Subcutaneous abdominal adipose tissue (tissue), 5 donors: ENCODE results near the gene MRPS12.

Source experiments
- H3K27ac ChIP-seq: one replicate; pipeline ENCODE4 v1.7.0; 2013; ENCODE audit warnings: low read depth, mild to moderate bottlenecking, inconsistent platforms, low read length, moderate library complexity
- H3K27me3 ChIP-seq, 5 donors: one replicate each; pipeline ENCODE4 v1.7.0; 2013; ENCODE audit warnings: low read length in 5 of 5, inconsistent platforms in 1 of 5; ENCODE audit not compliant: control insufficient read depth in 5 of 5, insufficient read depth in 4 of 5
- H3K36me3 ChIP-seq, 5 donors: one replicate each; pipeline ENCODE4 v1.7.0; 2013; ENCODE audit warnings: low read length in 5 of 5; ENCODE audit not compliant: control insufficient read depth in 5 of 5, insufficient read depth in 5 of 5
- H3K4me1 ChIP-seq, 5 donors: one replicate each; pipeline ENCODE4 v1.7.0; 2013; ENCODE audit warnings: low read length in 5 of 5, mild to moderate bottlenecking in 3 of 5, moderate library complexity in 1 of 5; ENCODE audit not compliant: control insufficient read depth in 5 of 5, insufficient read depth in 5 of 5
- H3K4me3 ChIP-seq, 5 donors: one replicate each; pipeline ENCODE4 v1.7.0; 2013; ENCODE audit warnings: low read length in 5 of 5, low read depth in 1 of 5
- H3K9ac ChIP-seq, 5 donors: one replicate each; pipeline ENCODE4 v1.7.0; 2013; ENCODE audit warnings: low read length in 5 of 5, mild to moderate bottlenecking in 4 of 5, moderate library complexity in 3 of 5
- H3K9me3 ChIP-seq, 5 donors: one replicate each; pipeline ENCODE4 v1.7.0; 2013; ENCODE audit warnings: low read length in 5 of 5; ENCODE audit not compliant: control insufficient read depth in 5 of 5
- donor health status: healthy.
- donor health status: healthy.
- donor health status: healthy.
- donor health status: healthy.
- donor health status: healthy.

The MRPS12 gene

DNA sequence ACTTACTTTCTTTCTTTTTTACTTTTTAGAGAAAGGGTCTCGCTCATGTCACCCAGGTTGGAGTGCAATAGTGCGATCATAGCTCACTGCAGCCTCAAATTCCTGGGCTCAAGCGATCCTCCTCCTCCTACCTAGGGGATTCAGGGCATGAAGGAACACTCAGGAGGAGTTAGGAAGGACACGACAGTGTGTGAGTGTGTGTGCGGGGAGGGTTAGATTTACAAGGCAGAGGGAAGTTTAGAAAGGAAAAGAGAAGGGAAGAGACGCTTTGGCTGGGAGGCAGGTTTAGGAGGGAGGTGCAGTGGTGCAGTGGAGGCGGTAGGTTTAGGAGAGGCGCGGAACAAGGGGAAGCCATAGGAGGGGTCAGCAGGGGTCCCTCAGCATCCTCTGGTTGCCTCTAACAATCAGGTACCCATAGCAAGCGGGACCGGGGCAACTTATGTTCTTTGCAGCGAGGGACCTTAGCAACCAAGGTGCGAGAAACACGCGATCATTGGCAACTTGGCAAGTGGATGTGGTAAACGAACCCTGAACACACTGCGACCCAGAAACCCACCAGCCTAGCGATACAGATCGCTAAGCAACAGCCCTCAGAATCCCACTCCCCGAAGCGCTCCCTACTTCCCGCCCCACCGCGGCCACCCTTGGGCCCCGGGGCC lies 31.8 kb upstream of the MRPS12 start:
- Histone ChIP-seq H3K27ac (peak overlapping the region; percentile 94), H3K9me3 (no peaks in the 10 kb centered on the region), H3K36me3 (no peaks in the 10 kb centered on the region), H3K9ac (peak overlapping the region; percentile 82 to 94 (median 92)), H3K27me3 (peaks cover 0 to 4% (median 0%) of the 10 kb centered on the region in 5 donors), H3K4me1 (peaks cover 8 to 39% (median 38%) of the 10 kb centered on the region in 5 donors), H3K4me3 (peak overlapping the region; percentile 80 to 98 (median 86))

GRCh38 chr19:38899447-38900201 lies 31.1 kb upstream of the MRPS12 start, which contains the start of the genes NFKBIB and SIRT2:
NFKBIB (plus strand) TSS chr19:38899969; CDS start chr19:38900033, 64 bp downstream.
SIRT2 (minus strand) TSS chr19:38899618; CDS start chr19:38899521, 97 bp downstream.
- peaks cover 0 to 4% (median 2%) of the 10 kb centered on the region in 5 donors for H3K36me3 ChIP-seq

GRCh38 chr19:38900202-38900629 lies 30.5 kb upstream of the MRPS12 start:
- Histone ChIP-seq H3K27ac (peak overlapping the region; percentile 94), H3K9me3 (no peaks in the 10 kb centered on the region), H3K4me1 (peaks cover 10 to 44% (median 39%) of the 10 kb centered on the region in 5 donors), H3K27me3 (peaks cover 0 to 4% (median 0%) of the 10 kb centered on the region in 5 donors), H3K36me3 (peaks cover 0 to 8% (median 8%) of the 10 kb centered on the region in 5 donors), H3K4me3 (peak overlapping the region; percentile 80 to 97 (median 86)), H3K9ac (peak overlapping the region; percentile 23 to 94 (median 87))

More at GRCh38 chr19:38899447-38900201, 31.1 kb upstream of the MRPS12 start, which contains the start of the genes NFKBIB and SIRT2:
- H3K27me3 ChIP-seq, result peaks cover 0 to 4% (median 0%) of the 10 kb centered on the region in 5 donors
- peak within 1 kb of the TSS; percentile 94 for H3K27ac ChIP-seq
- peaks cover 8 to 40% (median 38%) of the 10 kb centered on the region in 5 donors for H3K4me1 ChIP-seq
- no peaks in the 10 kb centered on the region for H3K9me3 ChIP-seq
- H3K9ac ChIP-seq, result peak within 1 kb of the TSS; percentile 82 to 94 (median 92)
- peak within 1 kb of the TSS; percentile 80 to 98 (median 86) for H3K4me3 ChIP-seq

- peak overlapping the region in 4 of 5 donors; percentile 83 to 94 (median 89) for H3K9ac ChIP-seq
- H3K4me3 ChIP-seq, result peak overlapping the region in 4 of 5 donors; percentile 80 to 97 (median 83)
- peaks cover 10 to 44% (median 39%) of the 10 kb centered on the region in 5 donors for H3K4me1 ChIP-seq
- peaks cover 0 to 14% (median 13%) of the 10 kb centered on the region in 5 donors for H3K36me3 ChIP-seq
- peak overlapping the region; percentile 94 for H3K27ac ChIP-seq
- peaks cover 0 to 4% (median 0%) of the 10 kb centered on the region in 5 donors for H3K27me3 ChIP-seq
- no peaks in the 10 kb centered on the region for H3K9me3 ChIP-seq
Measured at GRCh38 chr19:38900743-38901190, 30.0 kb upstream of the MRPS12 start.

- H3K36me3 ChIP-seq, result peaks cover 0 to 19% (median 15%) of the 10 kb centered on the region in 5 donors
- peaks cover 0 to 4% (median 0%) of the 10 kb centered on the region in 5 donors for H3K27me3 ChIP-seq
- no peak overlapping the region for H3K27ac ChIP-seq
- peaks cover 10 to 42% (median 37%) of the 10 kb centered on the region in 5 donors for H3K4me1 ChIP-seq
- H3K4me3 ChIP-seq, result no peak overlapping the region
- H3K9ac ChIP-seq, result no peak overlapping the region
- H3K9me3 ChIP-seq, result no peaks in the 10 kb centered on the region
Measured at GRCh38 chr19:38901683-38902082, 29.1 kb upstream of the MRPS12 start.

DNA sequence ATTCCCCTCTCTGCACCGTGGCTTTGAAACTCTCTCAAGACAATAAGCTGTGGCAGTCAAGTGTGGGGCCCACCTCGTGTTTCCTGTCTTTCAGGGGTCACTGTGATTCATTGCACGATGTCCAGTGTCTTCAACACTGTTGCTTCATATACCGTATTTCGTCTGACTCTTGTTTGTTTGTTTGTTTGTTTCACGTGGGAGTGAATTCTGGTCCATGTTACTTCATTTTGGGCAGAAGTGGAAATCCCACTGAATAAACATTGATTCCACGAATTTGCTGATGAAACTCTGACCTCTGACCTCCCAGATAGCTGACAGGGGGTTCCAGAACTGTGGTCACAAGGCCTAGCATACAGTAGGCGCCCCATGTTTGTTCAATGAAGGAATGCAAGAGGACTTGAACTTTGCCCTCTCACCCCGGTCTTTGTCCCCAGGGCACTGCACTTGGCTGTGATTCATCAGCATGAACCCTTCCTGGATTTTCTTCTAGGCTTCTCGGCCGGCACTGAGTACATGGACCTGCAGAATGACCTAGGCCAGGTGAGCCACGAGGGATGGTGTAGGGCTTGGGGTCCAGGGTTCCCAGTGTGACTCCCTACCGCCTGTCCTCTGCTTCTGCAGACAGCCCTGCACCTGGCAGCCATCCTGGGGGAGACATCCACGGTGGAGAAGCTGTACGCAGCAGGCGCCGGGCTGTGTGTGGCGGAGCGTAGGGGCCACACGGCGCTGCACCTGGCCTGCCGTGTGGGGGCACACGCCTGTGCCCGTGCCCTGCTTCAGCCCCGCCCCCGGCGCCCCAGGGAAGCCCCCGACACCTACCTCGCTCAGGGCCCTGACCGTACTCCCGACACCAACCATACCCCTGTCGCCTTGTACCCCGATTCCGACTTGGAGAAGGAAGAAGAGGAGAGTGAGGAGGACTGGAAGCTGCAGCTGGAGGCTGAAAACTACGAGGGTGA lies 25.9 kb upstream of the MRPS12 start:
- Histone ChIP-seq H3K9ac (no peak overlapping the region), H3K4me3 (no peak overlapping the region), H3K4me1 (peaks cover 2 to 16% (median 10%) of the 10 kb centered on the region in 5 donors), H3K9me3 (no peaks in the 10 kb centered on the region), H3K27ac (no peak overlapping the region), H3K36me3 (peaks cover 0 to 43% (median 33%) of the 10 kb centered on the region in 5 donors), H3K27me3 (peaks cover 0 to under 1% (median 0%) of the 10 kb centered on the region in 5 donors)

DNA sequence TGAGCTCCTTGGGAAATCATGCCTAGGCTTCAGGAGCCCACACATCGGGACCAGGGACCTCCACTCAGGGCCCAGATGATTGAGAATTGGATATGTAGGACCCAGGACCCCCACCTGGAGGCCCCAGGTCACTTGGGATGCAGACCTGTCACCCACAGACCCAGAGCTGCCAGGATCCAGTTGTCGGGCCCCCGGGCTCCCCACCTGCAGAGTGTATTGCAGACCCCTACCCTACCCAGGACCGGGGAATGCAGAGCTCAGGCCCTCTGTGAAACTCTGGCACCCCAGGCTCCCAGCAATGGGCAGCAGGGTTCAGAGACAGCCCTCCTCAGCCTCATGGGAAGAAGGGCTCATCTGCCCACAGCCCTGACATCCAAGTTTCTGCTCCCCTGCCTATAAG lies 25.1 kb upstream of the MRPS12 start:
- H3K27ac ChIP-seq, result no peak overlapping the region
- H3K36me3 ChIP-seq, result peaks cover 0 to 43% (median 33%) of the 10 kb centered on the region in 5 donors
- no peaks in the 10 kb centered on the region for H3K27me3 ChIP-seq
- peaks cover 2 to 11% (median 4%) of the 10 kb centered on the region in 5 donors for H3K4me1 ChIP-seq
- H3K9me3 ChIP-seq, result no peaks in the 10 kb centered on the region
- no peak overlapping the region for H3K9ac ChIP-seq
- no peak overlapping the region for H3K4me3 ChIP-seq

- Histone ChIP-seq H3K9me3 (no peaks in the 10 kb centered on the region), H3K4me1 (peaks cover 0 to 6% (median 2%) of the 10 kb centered on the region in 5 donors), H3K27me3 (peaks cover 6 to 10% (median 9%) of the 10 kb centered on the region in 5 donors), H3K27ac (no peak overlapping the region), H3K36me3 (peaks cover 0 to 43% (median 33%) of the 10 kb centered on the region in 5 donors), H3K4me3 (no peak overlapping the region), H3K9ac (no peak overlapping the region)
Measured at GRCh38 chr19:38907227-38907626, 23.5 kb upstream of the MRPS12 start.

DNA sequence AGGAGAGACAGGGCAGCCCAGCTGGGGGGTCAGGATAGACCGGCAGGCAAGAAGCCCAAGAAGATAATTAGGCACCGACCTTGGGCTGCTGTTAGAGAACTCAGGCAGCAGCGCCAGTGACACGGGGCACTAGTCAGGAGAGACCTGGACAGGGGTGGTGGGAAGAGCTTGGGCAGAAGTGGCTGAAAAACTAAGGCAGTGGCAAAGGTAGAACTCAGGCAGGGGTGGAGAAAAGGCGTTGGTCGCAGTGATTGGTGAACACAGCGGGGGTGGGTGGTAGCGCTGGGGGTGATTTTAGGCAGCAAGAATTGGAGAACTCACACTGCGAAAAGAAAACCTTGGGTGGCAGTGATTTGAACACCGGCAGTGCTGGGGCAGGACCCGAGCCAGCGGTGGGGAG lies 23.1 kb upstream of the MRPS12 start:
- no peak overlapping the region for H3K4me3 ChIP-seq
- H3K36me3 ChIP-seq, result peaks cover 0 to 43% (median 33%) of the 10 kb centered on the region in 5 donors
- H3K27ac ChIP-seq, result no peak overlapping the region
- peaks cover 0 to 6% (median 2%) of the 10 kb centered on the region in 5 donors for H3K4me1 ChIP-seq
- H3K9me3 ChIP-seq, result no peaks in the 10 kb centered on the region
- no peak overlapping the region for H3K9ac ChIP-seq
- H3K27me3 ChIP-seq, result peaks cover 6 to 15% (median 9%) of the 10 kb centered on the region in 5 donors
